Loucy (cell line): Measurements from ENCODE around the gene KIAA0232.

Source experiments
- H2AFZ ChIP-seq: fragments of 200-600 bp; sonication (generic); 2 replicates; pipeline ENCODE4 v1.6.0; 2016; ENCODE audit warnings: antibody characterized with exemption, mild to moderate bottlenecking, low read length, moderate library complexity
- H3F3A ChIP-seq: fragments of 200-600 bp; 2 replicates; pipeline ENCODE4 v1.6.0; 2016; ENCODE audit warnings: antibody characterized with exemption, low read depth, mild to moderate bottlenecking
- H3K27me3 ChIP-seq: fragments of 200-600 bp; sonication (generic); 2 replicates; pipeline ENCODE4 v1.6.1; 2014; ENCODE audit warnings: low read length, mild to moderate bottlenecking; ENCODE audit not compliant: insufficient read depth, poor library complexity, severe bottlenecking
- H3K36me3 ChIP-seq: fragments of 200-600 bp; sonication (generic); 2 replicates; pipeline ENCODE4 v1.6.1; 2016; ENCODE audit warnings: low read length; ENCODE audit not compliant: insufficient read depth
- H3K4me1 ChIP-seq: fragments of 200-600 bp; sonication (generic); 2 replicates; pipeline ENCODE4 v1.5.1; 2014; ENCODE audit warnings: low read length, mild to moderate bottlenecking; ENCODE audit not compliant: insufficient read depth, poor library complexity, severe bottlenecking
- H3K4me2 ChIP-seq: fragments of 200-600 bp; sonication (generic); 2 replicates; pipeline ENCODE4 v1.6.0; 2014; ENCODE audit warnings: antibody characterized with exemption, low read length, low read depth, mild to moderate bottlenecking; ENCODE audit not compliant: poor library complexity, severe bottlenecking
- H3K4me3 ChIP-seq: fragments of 200-600 bp; sonication (generic); 2 replicates; pipeline ENCODE4 v1.5.1; 2014; ENCODE audit warnings: low read length, mild to moderate bottlenecking, mixed read lengths; ENCODE audit not compliant: poor library complexity, severe bottlenecking
- H3K79me2 ChIP-seq: fragments of 200-600 bp; sonication (generic); 2 replicates; pipeline ENCODE4 v1.6.1; 2014; ENCODE audit warnings: low read length; ENCODE audit not compliant: insufficient read depth
- H3K9ac ChIP-seq: fragments of 200-600 bp; sonication (generic); 2 replicates; pipeline ENCODE4 v1.6.0; 2014; ENCODE audit warnings: mild to moderate bottlenecking, low read depth, low read length, moderate library complexity; ENCODE audit not compliant: poor library complexity, severe bottlenecking
- H3K9me2 ChIP-seq: fragments of 200-600 bp; sonication (generic); replicated peaks from 2 replicates; pipeline ENCODE4 v1.6.1; 2016; ENCODE audit warnings: low read depth, low read length, mixed read lengths
- H3K9me3 ChIP-seq: fragments of 200-600 bp; sonication (generic); 2 replicates; pipeline ENCODE4 v1.6.1; 2014; ENCODE audit warnings: mild to moderate bottlenecking, antibody characterized with exemption, low read length, low read depth; ENCODE audit not compliant: insufficient read depth
- H4K20me1 ChIP-seq: fragments of 200-600 bp; sonication (generic); 2 replicates; pipeline ENCODE4 v1.6.0; 2014; ENCODE audit warnings: antibody characterized with exemption, low read length, mild to moderate bottlenecking; ENCODE audit not compliant: insufficient read depth, poor library complexity, severe bottlenecking
- CTCF ChIP-seq: fragments of 200-600 bp; sonication (generic); conservative IDR thresholded peaks from 2 replicates; pipeline ENCODE4 v1.5.1; 2014; ENCODE audit warnings: mild to moderate bottlenecking, antibody characterized with exemption, low read length
- EZH2phosphoT487 ChIP-seq: fragments of 200-600 bp; IDR thresholded peaks from 2 replicates; pipeline ENCODE4 v1.6.1; 2018; ENCODE audit warnings: antibody characterized with exemption, mild to moderate bottlenecking, moderate library complexity, borderline replicate concordance

Gene KIAA0232

DNA sequence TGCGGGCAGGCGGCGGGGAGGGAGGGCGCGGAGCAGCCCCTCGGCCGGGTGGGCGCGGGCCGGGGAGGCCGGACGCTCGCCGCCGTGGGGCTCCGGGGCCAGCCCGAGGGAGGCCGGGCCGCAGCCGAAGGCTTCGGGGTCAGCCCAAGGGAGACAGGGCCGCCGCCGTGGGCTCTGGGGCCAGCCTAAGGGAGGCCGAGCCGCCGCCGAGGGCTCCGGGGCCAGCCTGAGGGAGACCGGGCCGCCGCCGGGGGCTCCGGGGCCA lies 251 bp downstream of the KIAA0232 start:
- H3K9me2 ChIP-seq: no peaks in the 10 kb centered on the region
- peak overlapping the region; percentile 68; the same call in 1 of the 2 replicates for H2AFZ ChIP-seq
- H3K27me3 ChIP-seq: no peaks in the 10 kb centered on the region
- peaks cover 35% of the 10 kb centered on the region for H4K20me1 ChIP-seq
- H3K9me3 ChIP-seq: no peaks in the 10 kb centered on the region
- H3K4me1 ChIP-seq: peaks cover 53% of the 10 kb centered on the region
- H3K9ac ChIP-seq: peak overlapping the region; percentile 94
- TF ChIP-seq EZH2phosphoT487 (no peak), CTCF (no peak)
- peak overlapping the region; percentile 91 for H3K4me3 ChIP-seq
- H3K36me3 ChIP-seq: no peaks in the 10 kb centered on the region
- H3K4me2 ChIP-seq: peak overlapping the region; percentile 55
- H3K79me2 ChIP-seq: peaks cover 43% of the 10 kb centered on the region
- H3F3A ChIP-seq: no peaks in the 10 kb centered on the region; the same call in 1 of the 2 replicates

DNA sequence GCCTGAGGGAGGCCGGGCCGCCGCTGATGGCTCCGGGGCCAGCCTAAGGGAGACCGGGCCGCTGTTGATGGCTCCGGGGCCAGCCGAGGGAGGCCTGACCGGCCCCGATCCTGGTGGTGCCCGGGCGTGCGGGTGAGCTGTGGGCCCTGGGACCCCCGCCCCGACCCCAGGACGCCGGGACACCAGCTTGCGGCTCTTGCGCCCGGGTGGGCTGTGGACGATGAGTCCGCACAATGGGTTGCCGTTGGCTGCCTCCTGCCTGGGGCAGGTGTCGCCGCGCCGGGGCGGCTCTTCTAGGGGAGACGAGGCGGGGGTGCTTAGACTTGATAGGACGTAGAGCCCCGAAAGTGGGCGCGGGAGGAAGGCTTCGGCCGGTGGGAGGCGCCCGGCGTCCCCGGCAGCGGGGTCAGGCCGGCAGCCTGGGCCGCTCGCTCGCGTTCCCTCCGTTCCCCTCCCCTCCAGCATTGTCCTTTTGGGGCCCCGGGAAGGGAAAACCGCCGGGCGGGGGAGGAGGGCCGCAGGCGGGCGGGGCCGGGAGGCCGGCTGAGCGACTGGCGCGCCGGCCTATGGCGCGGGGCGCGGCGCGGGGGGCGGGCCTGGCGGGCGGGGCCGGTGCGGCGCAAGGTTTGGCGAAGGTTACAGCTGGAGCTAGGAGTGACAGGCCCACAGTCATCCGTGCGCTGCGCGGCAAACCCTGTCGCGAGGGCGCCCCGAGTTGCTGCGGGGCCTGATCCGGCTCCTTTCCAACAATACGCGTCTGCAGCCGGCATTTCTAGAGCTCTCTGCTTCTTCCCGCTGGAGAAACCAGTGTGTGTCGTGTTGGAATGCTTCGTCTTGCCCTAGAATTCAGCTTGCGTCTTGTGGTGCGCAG lies 819 bp downstream of the KIAA0232 start:
- no peak for TF ChIP-seq EZH2phosphoT487
- peak; percentile 19; the same call in 1 of the 2 replicates for TF ChIP-seq CTCF
- Histone ChIP-seq H3K4me3 (peak overlapping the region; percentile 91), H2AFZ (peak overlapping the region; percentile 68; the same call in 1 of the 2 replicates), H3F3A (no peaks in the 10 kb centered on the region; the same call in 1 of the 2 replicates), H3K79me2 (peaks cover 49% of the 10 kb centered on the region), H3K9ac (peak overlapping the region; percentile 94), H3K4me1 (peaks cover 51% of the 10 kb centered on the region), H3K9me2 (no peaks in the 10 kb centered on the region), H3K27me3 (no peaks in the 10 kb centered on the region), H3K9me3 (no peaks in the 10 kb centered on the region), H3K36me3 (no peaks in the 10 kb centered on the region), H3K4me2 (peak overlapping the region; percentile 94), H4K20me1 (peaks cover 41% of the 10 kb centered on the region)

DNA sequence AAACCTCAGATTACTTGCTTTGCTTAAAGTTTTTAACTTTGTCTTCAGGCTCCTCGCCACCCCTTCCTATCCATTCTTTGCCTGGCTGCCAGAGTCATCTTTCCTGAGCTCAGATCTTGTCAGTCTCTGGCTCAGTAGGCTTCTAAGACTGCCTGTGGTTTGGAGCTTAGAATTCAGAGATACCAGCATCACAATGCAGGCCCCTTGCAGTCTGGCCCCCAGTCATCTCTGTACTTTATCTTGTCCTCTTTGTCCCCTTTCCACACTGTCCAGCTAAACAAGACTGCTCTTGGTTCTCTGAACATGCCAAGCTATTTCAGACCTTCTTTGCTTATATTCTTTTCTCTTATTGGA lies 3.0 kb downstream of the KIAA0232 start:
- no peaks in the 10 kb centered on the region for H3K27me3 ChIP-seq
- no peaks in the 10 kb centered on the region for H3K36me3 ChIP-seq
- no peaks in the 10 kb centered on the region for H3K9me2 ChIP-seq
- H2AFZ ChIP-seq: no peak overlapping the region
- TF ChIP-seq CTCF (no peak), EZH2phosphoT487 (no peak)
- peak overlapping the region; percentile 94 for H3K4me2 ChIP-seq
- H3K4me1 ChIP-seq: peaks cover 40% of the 10 kb centered on the region
- no peaks in the 10 kb centered on the region for H3F3A ChIP-seq
- H3K4me3 ChIP-seq: peak overlapping the region; percentile 91
- H3K79me2 ChIP-seq: peaks cover 71% of the 10 kb centered on the region
- peak overlapping the region; percentile 30 for H3K9ac ChIP-seq
- no peaks in the 10 kb centered on the region for H3K9me3 ChIP-seq
- H4K20me1 ChIP-seq: peaks cover 45% of the 10 kb centered on the region
